Heart left ventricle (tissue), 13 donors: ENCODE data around the gene MAP1B.

Source experiments
- POLR2A ChIP-seq, 2 donors: fragments of 450-650 bp; IDR thresholded peaks; one replicate each; pipeline ENCODE4 v1.6.1; 2017; ENCODE audit warnings: antibody characterized with exemption in 2 of 2, mild to moderate bottlenecking in 2 of 2, moderate library complexity in 2 of 2
- TF ChIP-seq, protein P1 (sequence below), 12 donors: fragments of 200-600 bp; sonication (generic) in 4 of 12; IDR thresholded peaks; one replicate each; pipeline versions ENCODE4 v1.5.0 to v1.8.0; 2018 to 2022; ENCODE audit warnings: antibody characterized with exemption in 12 of 12, mild to moderate bottlenecking in 5 of 12
- donor health status: ischemic (EF 13 %, LVEDD 7.1; RV severe dilation, severe dysfunction).
- donor health status: DM: no; HTN: yes; CAD: no.
- donor health status: DM: no; HTN: no; CAD: no.
- donor health status: ischemic (EF 25% LVEDD 6.9; RV normal size, moderate dysfunction).
- donor health status: ischemic (EF 25% LVEDD 5.7; RV mildly dilated, moderate dysfunction).
- donor health status: ischemic (EF 35%, LVEDD 5.7; RV mildly dilated, moderate dysfunction).
- donor health status: nonischemic (EF 11% LVEDD 7.7; RV severe dilation, severe dysfunction).
- donor health status: DM: yes; HTN: yes; CAD: no.
- donor health status: PGD.
- donor health status: ischemic (EF 29% LVEDD 5.4; RV normal size, mild dysfunction).
- donor health status: nonischemic (EF 23%, LVEDD 6.1; RV moderate dilation, normal function).

DNA sequence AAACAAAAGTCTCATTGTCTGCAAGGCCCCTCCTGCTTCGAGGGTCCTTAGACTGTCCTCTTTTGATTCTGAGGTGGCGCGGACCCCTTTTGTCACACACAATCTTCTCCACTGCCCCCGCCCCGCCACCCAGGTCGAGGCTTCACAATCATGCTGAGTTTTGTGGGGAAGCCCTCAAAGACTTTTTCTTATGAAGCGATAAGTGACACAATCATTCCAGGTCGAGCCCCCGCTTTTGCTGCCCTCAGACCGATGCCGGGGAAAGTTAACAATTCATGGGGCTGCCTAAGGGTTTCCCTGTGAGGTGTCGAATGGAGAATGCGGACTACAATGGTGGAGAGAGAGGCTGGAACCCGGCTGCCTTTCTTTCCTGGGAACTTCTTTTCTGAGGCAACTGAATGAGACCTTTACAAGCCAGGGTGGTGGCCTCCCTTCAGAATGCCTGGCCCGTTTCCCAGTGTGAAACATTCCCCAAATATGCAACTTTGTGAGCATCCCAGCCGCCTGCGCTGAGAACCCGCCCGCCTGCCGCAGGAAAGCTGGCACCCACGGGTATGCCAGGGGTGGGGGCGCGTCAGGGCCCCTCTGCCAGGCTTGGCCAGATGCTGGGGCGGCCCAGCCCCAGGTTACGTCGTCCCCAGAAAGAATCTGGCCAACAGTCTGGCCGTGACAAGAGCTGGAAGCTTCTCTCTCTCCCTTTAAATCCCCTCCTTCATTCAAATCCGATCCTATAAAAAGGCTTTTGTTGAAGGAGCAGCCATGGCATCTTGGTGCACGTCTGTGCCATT, 71.9 kb downstream of the MAP1B start:
- no peak for TF ChIP-seq POLR2A (IDR thresholded peaks at IDR 0.05)
- TF ChIP-seq, protein P1, sequence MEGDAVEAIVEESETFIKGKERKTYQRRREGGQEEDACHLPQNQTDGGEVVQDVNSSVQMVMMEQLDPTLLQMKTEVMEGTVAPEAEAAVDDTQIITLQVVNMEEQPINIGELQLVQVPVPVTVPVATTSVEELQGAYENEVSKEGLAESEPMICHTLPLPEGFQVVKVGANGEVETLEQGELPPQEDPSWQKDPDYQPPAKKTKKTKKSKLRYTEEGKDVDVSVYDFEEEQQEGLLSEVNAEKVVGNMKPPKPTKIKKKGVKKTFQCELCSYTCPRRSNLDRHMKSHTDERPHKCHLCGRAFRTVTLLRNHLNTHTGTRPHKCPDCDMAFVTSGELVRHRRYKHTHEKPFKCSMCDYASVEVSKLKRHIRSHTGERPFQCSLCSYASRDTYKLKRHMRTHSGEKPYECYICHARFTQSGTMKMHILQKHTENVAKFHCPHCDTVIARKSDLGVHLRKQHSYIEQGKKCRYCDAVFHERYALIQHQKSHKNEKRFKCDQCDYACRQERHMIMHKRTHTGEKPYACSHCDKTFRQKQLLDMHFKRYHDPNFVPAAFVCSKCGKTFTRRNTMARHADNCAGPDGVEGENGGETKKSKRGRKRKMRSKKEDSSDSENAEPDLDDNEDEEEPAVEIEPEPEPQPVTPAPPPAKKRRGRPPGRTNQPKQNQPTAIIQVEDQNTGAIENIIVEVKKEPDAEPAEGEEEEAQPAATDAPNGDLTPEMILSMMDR (IDR thresholded peaks at IDR 0.05): no peak
